DMS 273 (cell line): ENCODE data around the gene MPI.
"Not testable (repeated sequence)": the region's sequence is repeated elsewhere in the genome, so short reads cannot be mapped to it uniquely, and the experiment has no call there.

Source experiments
- DNase-seq: peaks from one replicate; lab custom pipeline; 2025; ENCODE audit not compliant: unreplicated experiment; lab: John Stamatoyannopoulos, UW

Gene MPI

DNA sequence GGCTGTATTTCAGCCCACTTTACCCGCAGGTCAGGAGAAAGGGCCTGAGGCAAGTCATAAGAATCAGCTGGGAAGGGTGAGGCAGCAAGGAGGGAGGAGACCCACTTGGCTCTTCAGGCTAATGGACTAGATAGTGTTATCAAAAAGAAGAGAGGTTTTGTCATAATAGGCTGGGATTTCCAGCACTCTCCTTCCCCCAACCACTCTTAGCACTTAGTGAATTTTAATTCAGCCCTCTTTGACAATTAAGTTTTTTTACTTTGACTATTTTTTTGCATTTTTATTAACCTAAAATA, 771 bp downstream of the MPI start:
- no peak for DNase-seq

DNA sequence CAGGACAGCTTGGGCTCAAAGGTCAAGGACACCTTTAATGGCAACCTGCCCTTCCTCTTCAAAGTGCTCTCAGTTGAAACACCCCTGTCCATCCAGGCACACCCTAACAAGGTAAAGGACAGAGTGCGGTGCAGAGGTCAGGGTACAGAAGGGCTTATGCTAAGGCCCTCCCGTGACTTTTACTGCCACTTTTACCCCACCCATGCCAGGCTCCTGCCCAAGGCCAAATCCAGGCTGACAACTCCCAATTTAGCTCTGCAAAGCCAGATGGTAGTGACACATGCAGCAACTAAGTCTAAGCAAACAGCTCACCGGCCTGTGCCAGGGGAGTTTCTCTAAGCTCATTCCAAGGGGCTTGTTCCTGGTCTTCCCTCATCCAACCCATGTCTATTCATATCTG, 1.6 kb downstream of the MPI start:
- peak; percentile 33 for DNase-seq

DNA sequence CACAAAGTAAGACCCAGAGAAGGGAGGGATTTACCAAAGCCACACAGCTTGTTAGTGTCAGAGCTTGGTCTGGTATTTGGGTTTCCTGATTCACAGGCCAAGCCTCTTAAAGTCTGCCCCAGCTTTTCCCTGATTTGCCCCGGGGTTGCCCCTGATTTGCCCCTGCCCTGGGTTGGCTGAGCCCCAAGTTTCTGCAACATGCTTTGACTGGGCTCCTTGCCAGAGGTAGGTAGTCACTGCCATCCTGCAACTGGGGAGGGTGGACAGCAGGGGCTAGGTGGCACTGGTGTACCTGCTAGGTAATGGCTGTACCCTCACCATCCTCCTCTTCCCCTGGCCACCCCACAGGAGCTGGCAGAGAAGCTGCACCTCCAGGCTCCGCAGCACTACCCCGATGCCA, 2.5 kb downstream of the MPI start:
- peak; percentile 14 for DNase-seq

DNA sequence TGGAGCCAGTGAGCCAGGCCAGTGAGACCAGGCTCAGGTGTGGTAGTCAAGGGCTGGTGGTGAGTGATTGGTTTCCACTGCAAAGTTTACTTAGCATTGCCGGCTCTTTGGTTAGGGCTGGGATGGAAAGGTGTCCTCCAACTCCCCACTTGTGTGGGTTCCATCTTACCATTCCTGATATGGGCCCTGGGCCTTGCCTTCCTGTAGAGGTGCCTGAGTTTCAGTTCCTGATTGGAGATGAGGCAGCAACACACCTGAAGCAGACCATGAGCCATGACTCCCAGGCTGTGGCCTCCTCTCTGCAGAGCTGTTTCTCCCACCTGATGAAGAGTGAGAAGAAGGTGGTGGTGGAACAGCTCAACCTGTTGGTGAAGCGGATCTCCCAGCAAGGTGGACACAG, 3.1 kb downstream of the MPI start:
- DNase-seq = no peak

DNA sequence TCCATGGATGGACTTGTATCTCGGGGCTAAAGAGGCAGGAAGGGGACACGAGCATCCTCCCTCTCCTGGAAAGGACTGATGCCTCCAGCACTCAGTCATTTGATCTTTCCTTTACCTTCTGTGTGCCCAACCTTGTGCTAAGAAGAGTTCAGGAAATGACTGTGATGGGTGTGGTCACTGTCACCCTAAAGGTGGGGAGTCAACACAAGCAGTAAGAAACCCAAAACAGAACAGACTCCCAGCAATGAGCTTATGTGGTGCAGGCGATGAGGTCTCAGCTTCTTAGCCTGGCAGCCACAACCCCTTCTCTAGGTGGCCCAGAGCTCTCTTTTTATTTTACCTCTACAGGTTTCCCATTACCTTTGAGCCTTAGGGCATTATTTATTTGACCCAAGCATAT, 3.8 kb downstream of the MPI start:
- DNase-seq = no peak

DNA sequence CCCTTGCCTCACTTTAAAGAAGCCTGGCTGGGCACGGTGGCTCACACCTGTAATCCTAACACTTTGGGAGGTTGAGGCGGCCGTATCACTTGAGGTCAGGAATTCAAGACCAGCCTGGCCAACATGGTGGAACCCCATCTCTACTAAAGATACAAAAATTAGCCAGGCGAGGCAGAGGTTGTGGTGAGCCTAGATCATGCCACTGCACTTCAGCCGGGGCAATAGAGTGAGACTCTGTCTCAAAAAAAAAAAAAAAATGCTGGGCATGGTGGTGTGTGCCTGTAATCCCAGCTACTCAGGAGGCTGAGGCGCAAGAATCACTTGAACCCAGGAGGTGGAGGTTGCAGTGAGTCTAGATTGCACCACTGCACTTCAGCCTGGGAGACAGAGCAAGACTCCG, 4.5 kb downstream of the MPI start:
- DNase-seq = not testable (repeated sequence)

DNA sequence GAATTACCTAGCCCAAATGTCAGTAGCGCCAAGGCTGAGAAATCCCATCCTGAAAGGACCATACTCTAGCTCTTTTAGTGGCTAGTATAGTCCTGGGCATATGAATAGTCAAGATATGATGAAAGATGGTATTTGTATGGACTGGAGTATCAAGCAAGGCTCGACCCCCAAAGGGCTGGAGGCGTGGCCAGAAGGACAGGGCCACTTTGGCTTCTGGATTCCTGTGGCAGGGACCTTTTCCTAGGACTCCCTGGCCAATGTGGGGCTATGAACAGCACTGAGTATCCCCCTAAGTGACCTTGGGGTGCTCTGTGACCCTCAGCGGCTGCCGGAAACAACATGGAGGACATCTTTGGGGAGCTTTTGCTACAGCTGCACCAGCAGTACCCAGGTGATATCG, 6.0 kb downstream of the MPI start:
- no peak for DNase-seq

DNA sequence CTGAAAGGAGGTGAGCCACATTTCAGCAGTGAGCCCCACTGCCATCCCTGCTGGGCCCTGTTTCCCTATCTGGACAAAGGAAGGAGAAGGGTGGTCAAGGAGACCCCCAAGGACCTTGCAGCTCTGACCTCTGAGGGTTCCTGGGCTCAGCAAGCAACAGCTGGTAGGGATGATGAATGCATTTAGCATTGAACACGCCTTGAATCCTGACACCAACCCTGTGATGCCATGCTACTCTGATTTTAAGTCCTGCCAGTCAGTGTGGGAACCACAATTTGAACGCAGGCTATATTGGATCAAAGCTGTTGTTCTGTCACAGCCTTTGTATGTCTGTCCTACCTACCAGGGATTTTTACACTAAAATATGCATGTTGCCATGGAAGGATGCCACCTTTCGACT, 6.5 kb downstream of the MPI start:
- DNase-seq = no peak

DNA sequence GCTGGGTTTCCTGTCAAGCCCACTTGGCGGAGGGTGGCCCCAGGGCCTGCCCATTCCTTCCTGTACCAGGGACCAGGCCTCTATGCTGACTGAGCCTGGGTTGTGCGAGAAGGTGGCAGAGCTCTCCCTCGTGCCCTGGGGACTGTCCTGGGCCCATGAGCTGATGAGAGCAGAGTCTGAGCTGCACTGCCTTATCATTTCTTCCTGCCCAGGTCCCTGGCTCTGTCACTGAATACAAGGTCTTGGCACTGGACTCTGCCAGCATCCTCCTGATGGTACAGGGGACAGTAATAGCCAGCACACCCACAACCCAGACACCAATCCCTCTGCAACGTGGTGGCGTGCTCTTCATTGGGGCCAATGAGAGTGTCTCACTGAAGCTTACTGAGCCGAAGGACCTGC, 7.5 kb downstream of the MPI start:
- no peak for DNase-seq

DNA sequence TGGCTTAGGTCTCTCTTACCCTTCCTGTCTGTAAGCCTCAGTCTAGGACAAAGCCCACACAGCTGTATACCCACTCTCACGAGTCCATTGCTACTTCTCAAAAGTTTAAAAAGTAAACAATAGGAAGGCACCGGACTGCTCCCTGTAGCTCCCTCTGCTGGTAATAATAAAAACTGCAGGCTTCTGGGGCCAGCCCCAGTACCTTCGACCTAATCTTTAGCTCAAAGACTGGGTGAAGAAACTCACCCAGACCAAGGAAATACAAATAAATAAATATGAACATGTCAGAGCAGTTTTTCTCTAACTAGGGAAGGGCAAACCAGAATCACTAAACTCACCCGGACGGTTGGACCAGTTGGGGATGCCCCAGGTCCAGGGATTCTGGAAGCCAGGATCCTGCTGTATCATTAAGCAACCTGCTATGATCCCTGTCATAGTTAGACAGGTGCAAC, 11.8 kb downstream of the MPI start:
- peak; percentile 68 for DNase-seq

DNA sequence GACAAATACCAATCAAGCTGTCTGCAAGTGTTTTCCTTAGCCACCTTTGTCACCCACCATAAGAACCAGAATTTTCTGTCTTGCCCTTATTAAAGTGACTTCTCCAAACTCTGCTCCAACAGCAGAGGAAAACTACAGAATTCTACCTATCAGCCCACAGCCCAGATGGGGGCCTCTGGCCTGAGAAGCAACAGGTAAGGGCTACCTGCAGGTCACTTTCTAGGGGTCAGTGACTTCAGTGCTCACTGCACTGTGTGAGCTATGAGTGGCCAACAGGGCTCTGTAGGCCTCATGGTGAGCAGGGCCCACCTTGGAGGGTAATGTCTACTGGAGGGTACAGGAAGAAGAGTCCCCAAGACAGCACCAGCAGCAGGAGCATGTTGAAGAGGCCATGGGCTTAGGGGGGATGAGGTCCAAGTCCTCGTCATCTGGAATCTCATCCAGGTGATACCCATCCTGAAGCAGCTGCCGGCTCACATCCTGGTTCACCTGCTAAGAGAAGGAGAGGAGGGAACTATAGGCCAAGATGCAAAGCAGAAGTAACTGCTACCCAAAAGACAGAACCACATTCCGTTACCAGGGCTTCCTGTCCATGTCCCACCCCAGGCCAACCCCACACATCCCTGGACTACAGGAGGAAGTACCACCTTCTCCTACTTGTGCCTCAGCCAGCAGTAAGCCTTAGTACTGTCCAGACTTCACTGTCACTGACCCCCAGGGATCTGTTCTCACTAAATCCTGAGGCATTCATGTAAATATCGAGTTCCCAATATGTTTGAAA, 12.6 kb downstream of the MPI start:
- DNase-seq = no peak

DNA sequence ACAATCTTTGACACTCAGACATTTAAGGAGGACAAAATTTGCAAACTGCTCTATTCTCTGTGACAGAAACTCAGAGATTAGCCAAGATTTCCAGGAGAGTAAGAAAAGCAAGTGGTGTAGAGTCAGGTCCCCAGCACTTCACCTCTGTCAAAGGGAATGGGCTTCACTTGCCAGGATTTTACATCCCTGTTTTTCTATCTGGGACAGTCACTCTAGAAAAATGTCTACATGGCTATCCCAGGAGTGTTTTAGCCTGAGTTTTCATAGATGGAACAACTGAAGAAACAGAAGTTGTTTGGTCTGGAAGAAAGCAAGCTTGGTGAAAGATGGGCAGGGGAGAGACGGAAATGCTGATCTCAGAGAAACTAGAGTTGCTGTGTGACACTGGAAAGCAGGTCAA, 13.8 kb downstream of the MPI start:
- DNase-seq = no peak

DNA sequence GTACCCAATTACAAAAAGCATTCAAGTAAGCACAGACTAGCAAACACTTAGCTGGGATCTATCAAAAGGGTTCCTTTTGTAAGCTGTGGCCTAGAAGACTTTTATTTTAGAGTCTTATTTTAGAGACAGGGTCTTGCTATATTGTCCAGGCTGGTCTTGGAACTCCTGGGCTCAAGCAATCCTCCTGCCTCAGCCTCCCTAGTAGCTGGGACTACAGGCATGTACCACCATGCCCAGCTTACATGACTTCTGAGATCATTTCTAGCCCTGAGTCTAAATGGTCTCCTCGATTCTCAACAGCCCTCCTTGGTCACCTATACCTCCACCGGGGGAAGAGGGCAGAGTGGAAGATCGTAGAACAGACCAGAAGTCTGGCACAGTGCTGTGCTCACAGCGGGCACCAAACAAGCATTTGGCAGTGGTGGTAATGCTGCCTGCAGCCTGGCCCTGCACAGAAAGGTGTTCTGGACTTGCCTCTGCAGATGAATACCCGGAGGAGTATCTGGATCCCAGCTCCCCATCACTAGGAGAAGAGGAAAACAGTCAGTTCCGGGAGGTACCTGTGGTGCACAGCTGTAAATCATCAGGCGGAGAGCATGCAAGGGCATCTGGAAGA, 14.5 kb downstream of the MPI start:
- no peak for DNase-seq

DNA sequence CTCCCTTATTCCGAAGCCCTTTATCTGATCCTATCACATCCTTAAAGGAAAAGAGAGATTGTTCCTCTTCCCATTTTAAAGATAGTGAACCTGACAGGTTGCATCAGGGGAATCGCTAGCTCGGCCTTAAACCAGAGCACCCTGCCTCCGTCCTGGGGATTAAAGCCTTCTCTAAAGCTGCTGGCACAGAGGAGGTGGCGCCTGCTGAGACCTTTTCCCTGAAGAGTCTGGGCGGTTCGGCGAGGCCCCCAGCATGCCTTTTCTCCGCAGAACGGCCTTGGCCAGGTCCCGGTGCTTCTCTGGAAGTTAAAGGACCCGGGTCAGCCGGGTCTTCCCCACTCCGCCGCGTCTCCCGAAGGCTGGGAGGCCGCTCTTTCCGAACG, 16.2 kb downstream of the MPI start:
- DNase-seq = no peak

DNA sequence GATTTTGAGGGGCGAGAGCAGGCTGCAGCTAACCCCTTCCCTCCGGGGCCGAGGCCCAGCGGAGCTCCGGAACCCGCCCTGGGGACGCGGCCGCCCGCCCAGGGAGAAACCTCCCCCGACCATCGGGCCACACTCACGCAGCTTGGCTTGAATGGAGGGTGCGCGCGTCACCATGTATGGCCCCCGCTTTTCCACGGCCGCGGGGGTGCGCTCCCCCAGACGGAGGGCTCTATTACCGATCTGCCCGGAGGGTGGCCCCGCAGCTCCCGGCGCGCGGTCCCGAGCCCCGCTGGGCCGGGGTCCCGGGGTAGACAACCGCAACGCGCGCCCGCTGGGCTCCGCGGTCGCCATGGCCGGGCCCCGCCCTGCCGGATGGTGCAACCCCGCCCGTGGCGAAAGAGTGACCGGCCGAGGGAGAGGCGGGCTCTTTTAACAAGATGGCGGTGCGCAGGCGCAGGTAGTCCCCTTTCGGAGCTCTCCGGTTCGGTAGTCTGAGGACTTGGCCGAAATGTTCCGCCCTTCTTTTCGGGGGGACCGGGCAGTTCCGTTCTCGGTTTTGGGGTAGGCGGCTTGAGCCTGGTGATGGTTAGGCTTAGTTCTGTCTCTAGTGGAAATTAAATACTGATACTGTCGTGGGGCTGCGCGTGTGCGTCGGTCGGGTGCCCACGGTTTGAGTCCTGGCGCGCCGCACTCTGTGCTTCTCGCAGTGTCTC, 16.8 kb downstream of the MPI start, which contains the start of gene FAM219B:
FAM219B (minus strand) TSS at position 402 of the 713 bp plus-strand sequence; CDS start at position 351, 51 bp downstream.
- peak; percentile 92 for DNase-seq

DNA sequence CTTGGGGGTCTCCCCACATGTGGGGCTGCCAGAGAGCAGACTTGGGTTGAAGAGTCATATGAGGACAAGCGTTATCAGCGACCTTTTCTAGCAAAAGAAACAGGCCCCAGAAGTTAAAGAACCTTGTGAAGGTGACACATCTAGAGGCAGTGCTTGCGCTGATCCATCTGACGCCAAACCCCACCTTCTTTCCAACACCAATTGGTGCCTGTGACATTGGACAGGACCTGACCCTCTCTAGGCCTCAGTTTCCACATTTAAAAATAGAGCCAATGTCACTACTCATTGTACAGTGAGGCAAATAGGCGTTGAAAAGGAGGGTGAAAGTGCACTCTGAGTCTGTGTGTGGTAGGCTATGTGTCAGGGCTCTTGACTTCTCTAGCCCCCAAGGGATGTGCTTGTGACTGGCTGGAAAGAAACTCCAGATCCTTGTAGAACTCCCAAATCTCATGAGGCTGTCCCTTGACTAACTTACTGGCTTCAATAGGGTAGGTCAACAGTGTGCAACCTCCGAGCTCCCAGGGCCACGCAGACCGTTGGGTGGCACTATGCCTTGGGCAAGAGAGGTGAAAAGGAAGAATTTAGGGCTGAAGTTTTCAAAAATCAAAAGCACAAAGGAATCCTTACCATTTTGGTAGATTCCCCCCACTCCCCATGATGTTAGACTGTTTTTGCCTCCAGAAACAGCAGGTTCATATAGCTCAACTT, 17.5 kb downstream of the MPI start:
- DNase-seq = peak; percentile 30

DNA sequence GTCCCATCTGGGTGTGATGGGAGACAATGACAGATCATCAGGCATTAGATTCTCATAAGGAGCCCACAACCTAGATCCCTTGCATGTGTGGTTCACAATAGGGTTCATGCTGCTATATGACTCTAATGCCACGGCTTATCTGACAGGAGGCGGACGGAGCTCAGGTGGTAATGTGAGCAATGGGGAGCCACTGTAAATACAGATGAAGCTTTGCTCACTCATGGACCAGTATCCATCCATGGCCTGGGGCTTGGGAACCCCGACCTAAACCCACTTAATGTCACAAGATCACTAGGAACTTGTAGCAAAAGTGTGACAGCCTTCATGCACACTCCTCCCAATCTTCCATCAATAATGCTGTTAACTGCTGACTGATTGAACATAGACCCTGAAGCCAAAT, 18.8 kb downstream of the MPI start:
- DNase-seq = no peak

DNA sequence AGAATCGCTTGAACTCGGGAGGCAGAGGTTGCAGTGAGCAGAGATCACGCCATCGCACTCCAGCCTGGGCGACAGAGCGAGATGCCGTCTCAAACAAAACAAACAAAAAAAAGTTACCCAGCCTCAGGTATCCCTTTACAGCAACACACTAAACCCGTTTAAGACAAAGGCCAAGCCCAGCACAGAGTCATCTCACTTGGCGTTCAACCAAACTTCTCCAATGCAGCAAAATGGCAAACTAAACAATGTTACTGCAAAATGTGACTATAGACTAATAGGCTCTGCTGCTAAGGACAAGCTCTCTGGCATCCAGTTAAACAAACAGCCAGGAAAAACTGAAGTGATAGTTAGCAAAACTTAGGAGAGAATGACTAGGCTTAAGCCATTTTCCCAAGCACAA, 23.2 kb downstream of the MPI start:
- DNase-seq = no peak

DNA sequence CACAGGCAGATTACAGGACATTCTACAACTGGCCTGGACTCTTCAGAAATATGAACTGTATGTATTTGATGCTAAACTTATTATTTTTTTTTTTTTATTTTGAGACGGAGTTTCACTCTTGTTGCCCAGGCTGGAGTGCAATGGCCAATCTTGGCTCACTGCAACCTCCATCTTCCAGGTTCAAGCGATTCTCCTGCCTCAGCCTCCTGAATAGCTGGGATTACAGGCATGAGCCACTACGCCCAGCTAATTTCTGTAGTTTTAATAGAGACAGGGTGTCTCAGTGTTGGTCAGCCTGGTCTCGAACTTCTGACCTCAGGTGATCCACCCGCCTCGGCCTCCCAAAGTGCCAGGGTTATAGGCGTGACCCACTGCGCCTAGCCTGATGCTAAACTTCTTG, 24.0 kb downstream of the MPI start:
- DNase-seq = not testable (repeated sequence)

DNA sequence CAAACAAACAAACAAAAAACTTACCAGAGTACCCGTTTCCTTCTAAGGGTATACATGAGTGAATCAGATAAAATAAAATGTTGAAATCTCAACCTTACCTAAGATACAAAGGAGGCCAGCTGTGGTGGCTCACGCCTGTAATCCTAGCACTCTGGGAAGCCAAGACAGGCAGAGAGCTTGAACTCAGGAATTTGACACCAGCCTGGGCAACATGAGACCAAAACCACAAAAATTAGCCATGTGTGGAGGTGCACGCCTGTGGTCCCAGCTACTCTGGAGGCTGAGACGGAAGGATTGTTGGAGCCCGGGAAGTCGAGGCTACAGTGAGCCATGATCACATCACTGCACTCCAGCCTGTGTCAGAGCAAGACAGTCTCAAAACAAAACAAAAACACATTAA, 27.8 kb downstream of the MPI start:
- no peak for DNase-seq

DNA sequence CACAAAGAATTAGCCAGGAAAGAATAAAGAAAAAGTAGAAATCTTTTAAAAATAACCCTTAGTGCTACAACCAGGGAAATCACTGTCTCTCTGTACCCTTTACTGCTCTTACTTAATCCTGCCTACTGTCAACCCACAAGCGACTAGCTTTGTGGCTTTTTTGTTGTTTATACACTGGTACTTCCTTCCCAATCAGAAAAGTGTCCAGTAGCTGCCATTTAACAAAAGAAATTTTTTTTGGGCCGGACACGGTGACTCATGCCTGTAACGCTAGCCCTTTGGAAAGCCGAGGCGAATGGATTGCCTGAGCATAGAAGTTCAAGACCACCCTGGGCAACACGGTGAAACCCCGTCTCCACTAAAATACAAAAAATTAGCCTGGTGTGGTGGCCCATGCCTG, 30.6 kb downstream of the MPI start:
- DNase-seq = no peak

DNA sequence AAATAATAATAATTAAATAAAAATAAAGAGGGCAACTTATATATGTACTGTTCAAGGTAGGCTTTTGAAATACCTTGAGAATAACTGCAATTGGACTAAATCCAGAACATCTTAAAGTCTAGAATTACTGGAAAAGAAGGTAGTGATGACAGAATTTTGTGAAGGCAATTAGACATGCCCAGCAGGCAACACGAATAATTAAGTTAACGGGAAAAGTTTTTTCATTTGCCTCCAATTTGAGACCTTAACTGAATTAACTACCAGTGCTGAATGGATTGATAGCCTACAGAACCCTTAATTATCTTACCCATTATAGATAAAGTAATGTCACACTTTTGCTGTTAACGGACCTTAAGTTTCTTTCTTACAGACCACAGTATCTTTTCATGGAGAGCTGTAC, 34.7 kb downstream of the MPI start:
- no peak for DNase-seq
